WERI-Rb-1 (cell line): ENCODE measurements around the gene KRTAP6-2.

Experiments
- DNase-seq: peaks from one replicate; pipeline ENCODE4 v3.0.0-alpha.2; 2020
- H3K27ac ChIP-seq: fragments of 250-450 bp; sonication (Bioruptor Pico); 2 replicates; pipeline ENCODE4 v1.5.1; 2020; ENCODE audit warnings: mild to moderate bottlenecking, moderate library complexity
- H3K27me3 ChIP-seq: fragments of 250-450 bp; sonication (Bioruptor Pico); 2 replicates; pipeline ENCODE4 v1.5.1; 2021; ENCODE audit warnings: mild to moderate bottlenecking, low read depth, moderate library complexity; ENCODE audit not compliant: insufficient read depth, severe bottlenecking
- H3K36me3 ChIP-seq: fragments of 250-450 bp; sonication (Bioruptor Pico); 2 replicates; pipeline ENCODE4 v1.5.1; 2020; ENCODE audit warnings: mild to moderate bottlenecking, moderate library complexity
- H3K4me3 ChIP-seq: 2 replicates; pipeline ENCODE4 v1.5.1; 2011; ENCODE audit warnings: low read depth, mild to moderate bottlenecking, control low read depth, low read length
- H3K9me3 ChIP-seq: fragments of 250-450 bp; sonication (Bioruptor Pico); 2 replicates; pipeline ENCODE4 v1.5.1; 2021; ENCODE audit warnings: mild to moderate bottlenecking, moderate library complexity; ENCODE audit not compliant: severe bottlenecking
- TF ChIP-seq, protein P1 (sequence below): IDR thresholded peaks from 2 replicates; pipeline ENCODE4 v1.5.1; 2011; ENCODE audit warnings: low read depth, mild to moderate bottlenecking, control low read depth, inconsistent platforms, low read length

Gene KRTAP6-2

DNA sequence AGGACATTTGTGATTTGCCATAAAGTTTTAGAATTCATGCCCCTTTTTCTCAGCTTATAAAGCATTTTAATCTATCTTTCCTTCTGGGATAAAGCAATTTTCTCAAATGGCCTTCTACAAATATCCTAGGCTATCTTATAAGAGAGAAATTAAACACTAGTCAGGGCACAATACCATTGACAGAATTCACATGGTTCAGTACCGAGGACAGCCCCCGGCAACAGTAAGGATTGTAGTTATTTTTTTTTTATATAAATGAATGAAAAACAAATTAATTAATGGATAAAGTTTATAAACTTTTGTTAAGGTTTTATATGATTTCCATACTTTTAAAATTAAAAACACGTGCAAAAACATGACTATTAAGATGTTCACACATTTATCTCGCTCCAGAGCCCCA is 29.4 kb upstream of the KRTAP6-2 start:
- Histone ChIP-seq H3K36me3 (no peaks in the 10 kb centered on the region), H3K27ac (no peak overlapping the region), H3K9me3 (no peaks in the 10 kb centered on the region), H3K27me3 (peaks cover 83% of the 10 kb centered on the region), H3K4me3 (no peak overlapping the region)
- TF ChIP-seq, protein P1, sequence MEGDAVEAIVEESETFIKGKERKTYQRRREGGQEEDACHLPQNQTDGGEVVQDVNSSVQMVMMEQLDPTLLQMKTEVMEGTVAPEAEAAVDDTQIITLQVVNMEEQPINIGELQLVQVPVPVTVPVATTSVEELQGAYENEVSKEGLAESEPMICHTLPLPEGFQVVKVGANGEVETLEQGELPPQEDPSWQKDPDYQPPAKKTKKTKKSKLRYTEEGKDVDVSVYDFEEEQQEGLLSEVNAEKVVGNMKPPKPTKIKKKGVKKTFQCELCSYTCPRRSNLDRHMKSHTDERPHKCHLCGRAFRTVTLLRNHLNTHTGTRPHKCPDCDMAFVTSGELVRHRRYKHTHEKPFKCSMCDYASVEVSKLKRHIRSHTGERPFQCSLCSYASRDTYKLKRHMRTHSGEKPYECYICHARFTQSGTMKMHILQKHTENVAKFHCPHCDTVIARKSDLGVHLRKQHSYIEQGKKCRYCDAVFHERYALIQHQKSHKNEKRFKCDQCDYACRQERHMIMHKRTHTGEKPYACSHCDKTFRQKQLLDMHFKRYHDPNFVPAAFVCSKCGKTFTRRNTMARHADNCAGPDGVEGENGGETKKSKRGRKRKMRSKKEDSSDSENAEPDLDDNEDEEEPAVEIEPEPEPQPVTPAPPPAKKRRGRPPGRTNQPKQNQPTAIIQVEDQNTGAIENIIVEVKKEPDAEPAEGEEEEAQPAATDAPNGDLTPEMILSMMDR: no peak
- DNase-seq: no peak

DNA sequence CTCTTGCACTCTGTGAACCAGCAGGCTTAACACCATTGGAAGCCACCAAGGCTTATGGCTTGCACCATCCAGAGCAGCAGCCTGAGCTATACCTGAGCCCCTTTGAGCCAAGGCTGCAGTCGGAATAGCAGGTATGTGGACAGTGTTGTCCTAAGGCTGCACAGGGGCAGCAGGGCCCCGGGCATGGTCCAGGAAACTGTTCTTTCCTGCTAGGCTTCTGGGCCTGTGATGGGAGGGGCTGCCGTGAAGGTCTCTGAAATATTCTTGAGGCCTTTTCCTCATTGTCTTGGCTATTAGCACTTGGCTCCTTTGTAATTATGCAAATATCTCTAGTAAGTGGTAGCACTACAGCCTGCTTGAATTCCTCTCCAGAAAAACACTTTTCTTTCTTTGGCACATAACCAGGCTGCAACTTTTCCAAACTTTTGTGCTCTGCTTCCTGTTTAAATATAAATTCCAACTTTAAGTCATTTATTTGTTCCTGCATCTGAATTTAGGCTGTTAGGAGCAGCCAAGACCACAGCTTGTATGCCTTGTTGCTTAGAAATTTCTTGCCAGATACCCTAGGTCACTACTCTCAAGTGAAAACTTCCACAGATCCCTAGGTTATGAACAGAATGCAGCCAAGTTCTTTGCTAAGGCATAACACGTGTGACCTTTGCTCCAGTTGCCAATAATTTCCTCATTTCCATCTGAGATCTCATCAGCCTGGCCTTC is 26.9 kb upstream of the KRTAP6-2 start:
- DNase-seq: no peak
- Histone ChIP-seq H3K9me3 (no peaks in the 10 kb centered on the region), H3K4me3 (no peak overlapping the region), H3K27ac (no peak overlapping the region), H3K36me3 (no peaks in the 10 kb centered on the region), H3K27me3 (peaks cover 87% of the 10 kb centered on the region)
- TF ChIP-seq, protein P1: no peak

DNA sequence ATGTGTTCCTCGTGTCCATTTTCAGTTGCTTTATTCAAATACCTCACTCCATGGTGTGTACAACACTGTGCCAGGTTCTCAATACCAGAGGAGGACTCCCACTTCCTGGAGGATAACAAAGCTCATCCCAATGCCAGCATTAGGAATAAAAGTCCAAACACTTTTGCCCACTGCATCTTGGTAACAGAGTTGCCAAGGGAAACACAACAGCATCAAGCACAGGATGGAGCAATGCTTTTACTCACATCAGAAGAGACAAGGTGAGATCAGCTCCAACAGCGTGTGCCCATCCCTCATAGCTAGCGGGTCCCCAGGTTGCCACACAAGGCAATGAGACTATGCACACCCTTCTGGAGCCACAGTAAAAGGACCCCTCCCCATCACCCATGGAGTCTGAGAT is 24.7 kb upstream of the KRTAP6-2 start:
- Histone ChIP-seq H3K36me3 (no peaks in the 10 kb centered on the region), H3K9me3 (no peaks in the 10 kb centered on the region), H3K27ac (no peak overlapping the region), H3K4me3 (no peak overlapping the region), H3K27me3 (peaks cover 87% of the 10 kb centered on the region)
- TF ChIP-seq, protein P1: no peak
- DNase-seq: no peak

DNA sequence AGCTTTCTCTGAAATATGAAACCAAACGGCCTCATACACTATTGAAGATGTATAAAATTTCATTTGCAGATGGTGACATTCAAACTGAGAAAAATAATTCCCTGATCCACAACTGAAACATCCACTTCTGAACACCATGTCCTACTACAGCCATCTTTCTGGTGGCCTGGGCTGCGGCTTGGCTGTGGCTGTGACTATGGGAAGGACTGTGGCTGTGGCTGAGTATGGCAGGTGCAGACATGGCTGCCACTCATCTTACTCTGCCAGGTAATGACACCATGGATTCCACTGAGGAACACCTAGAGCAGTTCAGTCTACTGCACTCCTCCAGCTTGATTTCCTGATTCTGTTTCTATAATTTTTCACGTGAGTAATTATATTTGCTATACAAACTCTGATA is 21.8 kb upstream of the KRTAP6-2 start, which contains the start of gene KRTAP20-4:
Gene KRTAP20-4 (plus strand): TSS at position 106 of the 400 bp plus-strand sequence.
- Histone ChIP-seq H3K27ac (no peak within 1 kb of the TSS), H3K4me3 (no peak within 1 kb of the TSS), H3K27me3 (peaks cover 75% of the 10 kb centered on the region), H3K9me3 (no peaks in the 10 kb centered on the region), H3K36me3 (no peaks in the 10 kb centered on the region)
- no peak for DNase-seq
- TF ChIP-seq, protein P1: no peak

DNA sequence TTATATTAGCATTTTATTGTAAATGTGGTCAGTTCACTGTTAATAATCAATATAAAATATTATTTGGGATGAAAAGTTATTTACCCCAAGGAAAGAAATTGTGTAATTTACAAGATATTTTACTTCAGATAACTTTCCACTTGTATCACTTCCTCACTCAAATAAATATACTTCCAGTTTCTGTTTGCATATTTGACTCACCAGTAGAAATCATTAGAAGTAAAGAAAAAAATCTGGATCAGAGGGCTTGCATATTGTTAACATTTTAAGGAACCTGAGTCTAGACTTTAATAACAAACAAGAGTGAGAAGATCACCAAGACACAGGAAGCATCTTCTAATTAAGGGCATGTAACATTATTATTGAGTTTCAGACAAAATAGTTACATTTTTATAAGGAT is 21.4 kb upstream of the KRTAP6-2 start:
- DNase-seq: no peak
- no peak overlapping the region for H3K27ac ChIP-seq

More for the DNA sequence above, 21.4 kb upstream of the KRTAP6-2 start:
- H3K36me3 ChIP-seq: no peaks in the 10 kb centered on the region
- H3K9me3 ChIP-seq: no peaks in the 10 kb centered on the region
- peaks cover 71% of the 10 kb centered on the region for H3K27me3 ChIP-seq
- TF ChIP-seq, protein P1: no peak
- no peak overlapping the region for H3K4me3 ChIP-seq
